GM18520 (cell line): ENCODE results near the gene PSMB2.
"Not testable (repeated sequence)": the region's sequence is repeated elsewhere in the genome, so short reads cannot be mapped to it uniquely, and the experiment has no call there.

Source experiments
- ATAC-seq: cut with Tn5 transposase; IDR thresholded peaks from one replicate; pipeline ENCODE4 v1.9.1; 2021; ENCODE audit not compliant: unreplicated experiment

The PSMB2 gene

DNA sequence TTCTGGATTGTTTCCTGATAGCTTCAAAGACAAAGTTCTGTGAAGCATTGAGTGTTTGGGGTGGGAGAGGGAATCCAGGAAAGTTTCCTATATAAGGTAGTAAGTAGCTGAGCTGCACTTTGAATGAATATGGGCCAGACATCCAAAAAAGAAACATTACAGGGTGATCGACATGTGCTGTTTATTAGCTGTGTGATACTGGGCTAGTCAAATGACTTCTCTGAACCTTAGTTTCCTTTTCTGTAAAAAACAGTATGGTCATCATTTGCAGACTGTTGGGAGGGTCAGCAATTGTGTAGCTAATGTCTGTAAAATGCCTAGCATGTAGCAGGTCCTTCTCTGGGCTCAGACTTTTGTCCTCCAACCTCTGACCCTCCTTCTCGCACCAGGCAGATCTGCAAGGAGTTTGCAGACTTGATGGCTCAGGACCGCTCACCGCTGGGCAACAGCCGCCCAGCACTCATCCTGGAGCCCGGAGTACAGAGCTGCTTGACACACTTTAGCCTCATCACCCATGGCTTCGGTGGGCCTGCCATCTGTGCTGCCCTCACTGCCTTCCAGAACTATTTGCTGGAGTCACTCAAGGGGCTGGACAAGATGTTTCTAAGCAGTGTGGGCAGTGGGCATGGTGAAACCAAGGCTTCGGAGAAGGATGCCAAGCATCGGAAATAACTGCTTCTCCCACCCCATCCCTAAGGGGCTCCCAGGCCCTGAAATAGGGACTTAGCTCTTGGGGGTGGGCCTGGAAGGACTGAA, 47.1 kb downstream of the PSMB2 start:
- ATAC-seq = no peak

DNA sequence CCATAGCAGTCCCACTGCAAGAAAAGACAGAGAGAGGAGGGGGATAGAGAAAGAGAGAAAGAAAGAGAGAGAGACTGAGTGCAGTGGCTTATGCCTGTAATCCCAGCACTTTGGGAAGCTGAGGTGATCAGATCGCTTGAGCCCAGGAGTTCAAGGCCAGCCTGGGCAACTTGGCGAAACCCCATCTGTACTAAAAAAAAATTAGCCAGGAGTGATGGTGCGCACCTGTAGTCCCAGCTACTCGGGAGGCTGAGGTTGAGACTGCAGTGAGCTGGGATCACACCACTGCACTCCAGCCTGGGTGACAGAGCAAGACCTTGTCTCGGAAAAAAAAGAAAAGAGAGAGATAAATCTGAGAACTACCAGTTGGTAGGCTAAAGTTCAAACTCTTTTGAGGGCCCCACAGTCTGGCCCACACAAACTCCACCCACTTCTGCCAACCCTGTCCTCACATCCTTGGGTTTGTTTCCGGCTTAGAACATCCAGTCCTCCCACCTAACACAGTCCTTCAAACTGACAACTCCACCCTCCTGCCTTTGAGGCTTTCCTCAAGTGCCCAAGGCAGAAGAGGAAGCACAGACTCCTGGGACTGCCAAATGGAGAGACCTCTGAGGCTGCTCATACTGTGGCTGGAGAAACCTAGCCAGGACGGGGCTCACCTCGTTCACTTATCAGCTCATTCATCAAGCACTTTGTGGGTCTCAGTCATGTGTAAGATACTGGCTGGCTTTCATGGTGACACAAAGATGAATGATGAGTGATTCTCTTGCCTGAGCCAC, 48.1 kb downstream of the PSMB2 start:
- no peak for ATAC-seq

DNA sequence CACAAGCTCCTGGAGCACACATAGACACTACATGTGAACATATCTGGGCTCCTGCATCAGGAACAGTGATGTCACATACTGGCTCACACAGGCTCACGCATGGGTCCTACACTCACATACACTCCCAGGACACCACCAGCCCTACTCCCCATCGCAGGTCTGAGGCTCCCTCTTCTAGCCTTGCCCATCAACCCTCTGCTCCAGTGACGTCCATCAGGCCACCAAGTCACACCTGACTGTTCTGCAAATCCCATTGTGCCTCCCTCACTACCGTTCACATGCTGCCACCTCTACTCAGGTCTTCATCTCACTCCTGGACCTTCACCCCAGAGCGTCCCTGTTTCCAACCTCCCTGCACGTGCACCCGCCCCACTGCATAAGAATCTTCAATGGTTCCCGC, 50.1 kb downstream of the PSMB2 start:
- ATAC-seq = no peak

DNA sequence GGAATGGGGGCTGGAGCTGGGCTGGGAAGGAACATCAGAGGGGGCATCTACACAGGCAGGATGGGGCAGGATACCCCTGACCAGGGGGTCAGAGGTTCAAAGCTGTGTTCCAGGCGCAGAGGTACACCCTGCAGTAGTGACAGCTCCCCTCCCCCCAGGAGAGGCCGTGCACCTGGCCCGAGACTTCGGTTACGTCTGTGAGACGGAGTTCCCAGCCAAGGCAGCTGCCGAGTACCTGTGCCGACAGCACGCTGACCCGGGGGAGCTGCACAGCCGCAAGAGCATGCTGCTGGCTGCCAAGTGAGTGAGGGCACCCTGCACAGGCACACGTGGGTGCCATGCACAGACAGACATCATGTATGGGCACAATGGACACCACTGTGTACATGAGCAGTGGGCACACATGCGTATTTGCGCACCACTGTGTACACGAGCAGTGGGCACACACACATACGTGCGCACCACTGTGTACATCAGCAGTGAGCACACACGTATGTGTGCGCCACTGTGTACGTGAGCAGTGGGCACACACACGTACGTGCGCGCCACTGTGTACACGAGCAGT, 50.8 kb downstream of the PSMB2 start:
- no peak for ATAC-seq

DNA sequence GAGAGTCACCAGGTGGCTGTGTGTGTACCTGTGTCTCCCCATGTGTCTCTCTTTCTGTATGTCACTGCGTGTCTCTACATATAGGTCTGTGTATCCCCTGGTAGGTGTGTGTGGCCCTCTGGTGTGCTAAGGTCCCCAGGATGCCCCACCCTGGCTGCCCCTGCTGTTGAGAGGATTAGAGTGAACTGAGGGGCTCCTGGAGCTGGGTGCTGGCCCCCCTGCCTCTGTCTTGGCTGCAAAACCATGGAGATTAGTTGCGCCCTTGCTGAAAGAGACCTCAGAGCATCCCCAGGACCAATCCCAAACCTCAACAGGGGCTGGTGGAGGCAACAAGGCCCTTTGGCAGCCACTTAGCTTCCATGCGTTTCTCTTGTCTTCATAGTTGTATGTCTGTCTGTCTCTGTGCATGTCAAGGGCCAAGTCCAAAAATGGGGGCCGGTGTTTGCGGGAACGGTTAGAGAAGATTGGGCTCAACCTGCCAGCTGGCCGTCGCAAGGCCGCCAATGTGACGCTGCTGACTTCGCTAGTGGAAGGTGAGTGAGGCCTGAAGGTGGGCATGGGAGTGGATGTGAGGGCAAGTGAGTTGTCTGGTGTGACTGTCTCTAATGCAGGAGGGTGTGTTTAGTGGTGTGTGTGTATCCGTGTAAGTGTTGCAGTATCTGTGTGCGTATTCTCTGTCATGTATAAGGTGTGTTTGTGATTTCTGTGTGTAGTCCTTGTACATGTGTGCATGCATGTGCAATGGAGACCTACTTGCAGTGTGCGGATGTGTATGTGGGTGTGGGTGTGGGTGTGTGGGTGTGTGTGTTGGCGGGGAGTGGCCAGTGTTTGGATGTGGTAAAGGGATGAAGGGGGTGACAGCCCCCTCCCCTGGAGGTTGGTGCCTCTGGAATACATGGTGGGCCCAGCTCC, 51.6 kb downstream of the PSMB2 start:
- no peak for ATAC-seq

DNA sequence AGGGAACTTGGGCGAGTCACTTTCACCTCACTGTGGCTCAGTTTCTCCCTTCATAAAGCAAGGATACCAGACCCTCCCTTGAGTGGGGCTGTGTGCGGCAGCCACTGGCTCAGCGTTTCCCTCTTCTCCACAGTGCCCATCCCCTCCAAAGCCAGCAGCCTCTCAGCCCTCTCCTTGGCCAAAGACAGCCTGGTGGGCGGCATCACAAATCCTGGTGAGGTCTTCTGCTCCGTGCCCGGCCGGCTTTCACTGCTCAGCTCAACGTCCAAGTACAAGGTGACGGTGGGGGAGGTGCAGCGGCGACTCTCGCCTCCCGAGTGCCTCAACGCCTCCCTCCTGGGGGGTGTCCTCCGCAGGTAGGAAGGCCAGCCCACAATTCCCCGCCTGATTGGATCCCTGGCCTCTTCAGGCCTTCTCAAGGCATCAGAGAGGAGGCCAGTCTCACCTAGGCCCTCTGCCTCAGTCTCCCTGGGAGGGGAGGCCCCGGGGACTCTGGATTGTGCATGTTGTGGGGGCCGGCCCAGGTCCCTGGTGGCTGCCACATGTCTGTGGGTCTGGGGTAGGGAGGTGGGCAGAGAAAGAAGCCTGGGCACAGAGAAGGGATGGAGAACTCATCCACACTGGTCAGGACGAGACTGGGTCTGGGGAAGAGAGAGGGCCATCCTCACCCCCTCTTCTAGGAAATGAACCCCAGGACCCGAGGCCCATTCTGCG, 53.0 kb downstream of the PSMB2 start:
- ATAC-seq = no peak

DNA sequence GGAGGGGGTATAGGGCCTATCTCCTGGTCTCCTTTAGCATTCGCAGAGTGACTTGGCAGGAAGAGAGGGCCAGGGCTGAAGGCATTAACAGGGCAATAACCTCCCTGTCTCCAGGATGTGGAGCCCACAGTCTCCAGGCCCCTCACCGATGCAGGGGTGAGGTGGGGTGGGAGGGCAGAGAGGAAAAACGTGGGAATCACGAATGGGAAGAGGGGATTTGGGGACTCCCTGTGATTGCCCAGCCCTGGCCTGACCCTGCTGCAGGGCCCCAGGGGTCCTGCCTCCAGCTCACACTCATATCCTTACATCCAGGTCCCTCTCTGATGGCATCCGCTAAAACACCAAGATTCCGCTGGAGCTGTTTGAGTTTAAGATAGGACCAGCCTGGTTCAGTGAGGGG, 53.6 kb downstream of the PSMB2 start:
- ATAC-seq = no peak

DNA sequence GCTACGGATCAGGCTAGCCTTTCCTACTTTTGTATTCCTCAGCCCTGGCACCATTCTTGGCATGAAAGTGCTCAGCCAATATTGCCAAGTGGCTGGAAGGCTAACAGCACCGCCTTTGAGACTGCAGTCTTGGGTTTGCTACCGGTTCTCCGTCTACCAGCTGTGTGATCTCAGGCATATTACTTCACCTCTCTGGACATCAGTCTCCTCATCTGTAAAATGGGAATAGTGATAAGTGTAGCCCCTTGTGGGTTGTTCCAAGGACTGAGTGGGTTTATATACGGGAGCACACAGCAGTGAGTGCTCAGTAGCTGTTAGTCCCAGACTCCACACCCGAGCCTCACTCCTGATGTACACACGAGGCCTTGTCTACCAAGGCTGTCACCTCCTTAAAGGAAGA, 54.5 kb downstream of the PSMB2 start:
- ATAC-seq = no peak

DNA sequence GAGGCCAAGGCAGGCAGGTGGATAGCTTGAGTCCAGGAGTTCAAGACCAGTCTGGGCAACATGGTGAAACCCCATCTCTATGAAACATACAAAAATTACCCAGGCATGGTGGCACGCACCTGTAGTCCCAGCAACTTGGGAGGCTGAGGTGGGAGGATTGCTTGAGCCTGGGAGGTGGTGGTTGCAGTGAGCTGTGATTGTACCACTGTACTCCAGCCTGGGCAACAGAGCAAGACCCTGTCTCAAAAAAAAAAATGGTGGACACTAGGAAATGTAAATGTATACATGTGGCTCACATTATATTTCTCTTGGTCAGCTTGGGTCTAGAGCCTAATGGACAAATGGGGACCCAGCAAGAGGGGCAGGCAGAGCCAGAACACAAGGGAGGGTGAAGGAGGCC, 55.5 kb downstream of the PSMB2 start:
- not testable (repeated sequence) for ATAC-seq

DNA sequence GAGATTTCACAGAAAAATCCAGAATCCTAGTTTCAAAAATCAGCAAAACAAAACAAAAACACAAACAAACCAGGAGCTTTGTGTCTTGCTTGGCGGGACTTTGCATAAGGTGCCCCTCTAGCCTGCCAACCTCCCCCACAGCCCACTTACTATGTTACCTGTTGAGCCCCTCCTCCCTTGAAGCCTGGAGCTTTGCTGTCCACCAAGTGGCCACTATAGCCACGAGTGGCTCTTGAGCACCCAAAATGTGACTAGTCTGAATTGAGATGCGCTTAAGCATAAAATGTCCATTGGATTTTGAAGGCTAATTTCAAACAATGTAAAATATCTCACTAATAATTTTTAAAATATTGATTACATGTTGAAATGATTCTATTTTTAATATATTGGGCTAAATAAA, 56.0 kb downstream of the PSMB2 start:
- no peak for ATAC-seq

DNA sequence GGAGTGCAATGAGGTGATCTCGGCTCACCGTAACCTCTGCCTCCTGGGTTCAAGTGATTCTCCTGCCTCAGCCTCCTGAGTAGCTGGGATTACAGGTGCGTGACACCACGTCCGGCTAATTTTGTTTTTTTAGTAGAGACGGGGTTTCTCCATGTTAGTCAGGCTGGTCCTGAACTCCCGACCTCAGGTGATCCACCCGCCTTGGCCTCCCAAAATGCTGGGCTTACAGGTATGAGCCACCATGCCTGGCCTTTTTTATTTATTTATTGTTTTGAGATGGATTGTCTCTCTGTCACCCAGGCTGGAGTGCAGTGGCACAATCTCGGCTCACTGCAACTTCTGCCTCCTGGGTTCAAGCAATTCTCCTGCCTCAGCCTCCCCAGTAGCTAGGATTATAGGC, 59.7 kb downstream of the PSMB2 start:
- ATAC-seq = not testable (repeated sequence)

DNA sequence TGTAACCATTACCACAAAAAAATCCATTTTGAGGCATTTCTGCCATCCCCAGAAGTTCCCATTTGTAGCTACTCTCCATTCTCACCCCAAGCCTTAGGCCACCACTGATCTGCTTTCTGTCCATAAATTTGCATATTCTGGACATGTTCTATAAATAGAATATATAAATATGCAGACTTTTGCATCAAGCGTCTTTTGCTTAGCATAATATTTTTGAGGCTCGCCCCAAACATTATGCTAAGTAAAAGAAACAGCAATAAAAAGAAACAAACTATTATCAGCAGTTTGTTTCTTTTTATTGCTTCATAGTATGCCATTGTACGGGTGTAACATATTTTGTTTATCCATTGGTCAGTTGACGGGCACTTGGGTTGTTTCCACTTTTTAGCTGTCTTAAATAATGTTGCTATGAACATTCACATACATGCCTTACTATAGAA, 60.4 kb downstream of the PSMB2 start:
- no peak for ATAC-seq

DNA sequence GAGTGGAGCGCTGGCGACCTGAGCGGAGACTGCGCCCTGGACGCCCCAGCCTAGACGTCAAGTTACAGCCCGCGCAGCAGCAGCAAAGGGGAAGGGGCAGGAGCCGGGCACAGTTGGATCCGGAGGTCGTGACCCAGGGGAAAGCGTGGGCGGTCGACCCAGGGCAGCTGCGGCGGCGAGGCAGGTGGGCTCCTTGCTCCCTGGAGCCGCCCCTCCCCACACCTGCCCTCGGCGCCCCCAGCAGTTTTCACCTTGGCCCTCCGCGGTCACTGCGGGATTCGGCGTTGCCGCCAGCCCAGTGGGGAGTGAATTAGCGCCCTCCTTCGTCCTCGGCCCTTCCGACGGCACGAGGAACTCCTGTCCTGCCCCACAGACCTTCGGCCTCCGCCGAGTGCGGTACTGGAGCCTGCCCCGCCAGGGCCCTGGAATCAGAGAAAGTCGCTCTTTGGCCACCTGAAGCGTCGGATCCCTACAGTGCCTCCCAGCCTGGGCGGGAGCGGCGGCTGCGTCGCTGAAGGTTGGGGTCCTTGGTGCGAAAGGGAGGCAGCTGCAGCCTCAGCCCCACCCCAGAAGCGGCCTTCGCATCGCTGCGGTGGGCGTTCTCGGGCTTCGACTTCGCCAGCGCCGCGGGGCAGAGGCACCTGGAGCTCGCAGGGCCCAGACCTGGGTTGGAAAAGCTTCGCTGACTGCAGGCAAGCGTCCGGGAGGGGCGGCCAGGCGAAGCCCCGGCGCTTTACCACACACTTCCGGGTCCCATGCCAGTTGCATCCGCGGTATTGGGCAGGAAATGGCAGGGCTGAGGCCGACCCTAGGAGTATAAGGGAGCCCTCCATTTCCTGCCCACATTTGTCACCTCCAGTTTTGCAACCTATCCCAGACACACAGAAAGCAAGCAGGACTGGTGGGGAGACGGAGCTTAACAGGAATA, 64.0 kb downstream of the PSMB2 start:
- no peak for ATAC-seq

DNA sequence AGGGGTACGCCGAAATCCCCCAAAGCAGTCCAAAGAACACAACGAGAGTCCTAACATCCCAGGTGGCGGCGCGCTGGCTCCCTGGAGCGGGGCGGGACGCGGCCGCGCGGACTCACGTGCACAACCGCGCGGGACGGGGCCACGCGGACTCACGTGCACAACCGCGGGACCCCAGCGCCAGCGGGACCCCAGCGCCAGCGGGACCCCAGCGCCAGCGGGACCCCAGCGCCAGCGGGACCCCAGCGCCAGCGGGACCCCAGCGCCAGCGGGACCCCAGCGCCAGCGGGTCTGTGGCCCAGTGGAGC, 64.6 kb downstream of the PSMB2 start:
- not testable (repeated sequence) for ATAC-seq

DNA sequence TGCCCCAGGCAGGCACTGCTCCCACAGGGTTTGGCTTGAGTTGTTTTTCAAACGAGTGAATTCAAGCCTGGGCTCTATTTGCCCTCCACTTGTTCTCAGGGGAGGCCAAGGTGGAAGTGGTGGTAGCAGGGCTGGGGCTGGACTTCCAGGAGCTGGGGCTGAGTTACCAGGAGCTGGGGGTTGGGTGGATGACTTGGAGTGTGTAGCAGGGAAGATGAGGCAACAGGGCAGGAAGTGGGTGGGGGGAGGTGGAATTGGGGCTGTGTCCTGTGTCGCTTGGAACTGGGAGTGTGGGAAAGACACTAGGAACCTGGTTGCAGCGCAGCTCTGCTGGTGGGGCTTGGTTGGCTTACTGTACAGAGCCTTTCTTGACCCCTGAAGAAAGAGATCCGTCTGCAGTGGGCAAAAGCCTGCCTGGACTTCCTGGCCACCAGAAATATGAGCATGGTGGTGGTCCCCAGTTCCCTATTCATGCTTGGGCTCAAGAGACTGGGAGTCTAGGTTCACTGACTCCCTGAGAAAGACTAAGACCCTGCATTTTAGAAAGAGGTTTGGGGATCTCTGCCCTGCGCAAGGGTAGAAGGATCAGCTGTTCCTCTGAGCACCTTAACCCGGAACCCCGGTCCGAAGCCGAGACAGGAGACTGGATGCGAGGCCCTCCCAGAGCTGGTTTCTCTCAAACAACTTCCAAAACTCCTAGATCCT, 65.1 kb downstream of the PSMB2 start:
- no peak for ATAC-seq

DNA sequence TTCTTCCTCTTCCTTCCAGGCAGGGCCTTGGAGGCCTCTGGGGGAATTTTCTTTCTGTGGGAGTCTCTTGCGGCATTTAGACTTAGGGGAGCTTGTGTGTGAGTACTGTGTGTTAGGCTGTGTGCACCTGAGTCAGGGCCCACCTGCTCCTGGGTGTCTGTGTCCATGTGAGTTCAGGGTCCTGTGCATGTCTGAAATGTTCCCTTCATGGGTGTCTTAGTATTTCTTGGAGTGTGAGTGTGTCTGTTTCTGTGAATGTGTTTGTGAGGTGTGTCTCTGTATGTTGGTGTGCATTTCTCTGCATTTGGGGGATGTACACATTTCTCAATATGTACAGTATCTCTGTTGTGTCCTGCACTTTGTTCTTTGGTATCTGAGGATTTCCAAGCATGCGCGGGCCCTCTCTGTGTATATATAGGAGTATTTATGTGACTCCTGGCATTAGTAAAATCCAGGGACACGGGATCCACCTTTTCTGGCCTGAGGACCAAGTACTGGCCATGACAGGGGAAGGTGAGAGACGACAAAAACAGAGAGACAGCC, 65.8 kb downstream of the PSMB2 start:
- no peak for ATAC-seq

DNA sequence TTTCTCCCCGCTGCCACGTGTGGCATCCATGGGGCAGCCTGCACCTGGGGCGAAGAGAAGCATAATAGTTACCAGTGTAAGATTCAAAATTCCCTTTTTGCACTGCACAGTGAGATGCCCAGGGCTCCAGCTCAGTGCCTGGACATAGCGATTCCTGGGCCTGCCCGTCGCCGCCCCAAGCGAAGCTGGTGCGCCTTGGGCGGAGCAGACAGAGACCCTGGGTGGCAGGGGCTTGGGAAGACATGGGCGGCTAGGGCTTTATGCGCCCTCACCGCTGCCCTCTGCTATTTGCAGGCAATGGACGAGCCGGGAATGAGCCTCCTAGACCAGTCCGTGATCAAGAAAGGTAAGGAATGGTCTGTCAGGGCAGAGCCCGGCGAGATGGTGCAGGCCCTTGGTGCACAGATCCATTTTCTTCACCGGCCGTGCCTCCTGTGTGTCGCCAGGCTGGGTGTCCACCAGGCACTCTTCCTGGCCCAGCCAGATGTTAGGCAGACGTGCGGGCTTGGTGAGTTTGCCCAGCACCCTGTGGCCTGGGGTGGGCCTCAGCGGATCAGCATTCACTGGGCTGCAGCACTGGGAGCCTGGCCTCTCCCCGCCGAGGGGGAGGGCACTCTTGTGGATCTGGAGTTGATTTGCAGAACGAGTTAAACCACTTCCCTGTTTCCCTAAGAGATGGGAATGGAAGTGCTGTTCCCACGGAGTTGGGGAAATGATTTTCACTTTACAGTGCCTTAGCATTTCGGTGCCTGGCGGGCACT, 66.5 kb downstream of the PSMB2 start:
- no peak for ATAC-seq

DNA sequence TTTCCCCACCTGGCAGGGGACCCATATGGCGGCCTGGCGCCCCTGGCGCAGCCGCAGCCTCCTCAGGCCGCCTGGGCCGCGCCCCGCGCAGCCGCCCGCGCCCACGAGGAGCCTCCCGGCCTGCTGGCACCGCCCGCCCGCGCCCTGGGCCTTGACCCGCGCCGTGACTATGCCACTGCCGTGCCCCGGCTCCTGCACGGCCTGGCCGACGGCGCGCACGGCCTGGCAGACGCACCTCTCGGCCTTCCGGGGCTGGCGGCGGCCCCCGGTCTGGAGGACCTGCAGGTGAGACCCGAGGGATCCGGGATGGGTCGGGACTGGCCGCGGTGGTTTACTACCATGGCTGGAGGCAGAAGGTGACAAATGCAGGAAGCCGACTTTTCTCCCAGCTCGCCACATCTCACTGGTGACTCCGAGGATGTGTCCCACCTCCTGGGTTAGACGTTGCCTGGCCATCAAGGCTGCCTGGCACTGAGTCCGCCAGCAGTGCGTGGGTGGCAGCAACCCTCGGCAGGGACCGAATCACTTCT, 67.1 kb downstream of the PSMB2 start:
- ATAC-seq = no peak
